ENCODE results near the gene GPATCH8. TPM values are rescaled to one million over a fixed set of nuclear protein-coding genes. Genes with fewer than 3 reads are reported as not detected.
"Not testable (repeated sequence)": the region's sequence is repeated elsewhere in the genome, so short reads cannot be mapped to it uniquely, and the experiment has no call there.

GPATCH8 gene
- total RNA-seq, 1 experiment from 2014 or later = 39.4 TPM

- BruUV-seq (replicated peaks) = no TSS peak
- intact Hi-C loops (cut with micrococcal nuclease; ENCODE audit: unreplicated experiment) = no loop called here
- POLR2A ChIA-PET (ENCODE audit: unreplicated experiment) = interaction anchor here (0.6 to 0.8 kb wide), 2 partner anchors 224 to 337 kb away, joined by 5 read pairs; no protein-coding TSS in a partner anchor
Measured at GRCh38 chr17:44523672-44523972, 20.4 kb upstream of the GPATCH8 start.

GRCh38 chr17:44522883-44523671 is 19.9 kb upstream of the GPATCH8 start:
- no peak overlapping the region for H3K4me3 ChIP-seq
- ChIA-PET POLR2A (ENCODE audit: unreplicated experiment) (interaction anchor here (0.6 to 0.8 kb wide), 4 partner anchors 13 to 337 kb away, joined by 3 to 15 read pairs (median 5); no protein-coding TSS in a partner anchor), CTCF (interaction anchor here (0.6 to 0.8 kb wide), 3 partner anchors 21 to 102 kb away, joined by 3 to 4 read pairs (median 3); no protein-coding TSS in a partner anchor)
- H3K9me2 ChIP-seq (ENCODE audit: insufficient read depth) = no peaks in the 10 kb centered on the region
- H4K20me1 ChIP-seq (ENCODE audit: insufficient read depth) = no peaks in the 10 kb centered on the region
- no peaks in the 10 kb centered on the region for H3K27me3 ChIP-seq (ENCODE audit: insufficient read depth, low read depth)
- no TSS peak for BruUV-seq (replicated peaks)
- H3K79me2 ChIP-seq (ENCODE audit: low read depth) = no peaks in the 10 kb centered on the region
- no peaks in the 10 kb centered on the region for H3K4me1 ChIP-seq (replicated peaks; ENCODE audit: insufficient read depth)
- intact Hi-C loops (cut with micrococcal nuclease; ENCODE audit: unreplicated experiment) = no loop called here
- H2AFZ ChIP-seq = peak overlapping the region; percentile 72
- peak in 1 of 2 experiments; percentile 62 for DNase-seq
- no peaks in the 10 kb centered on the region for H3K36me3 ChIP-seq (ENCODE audit: low read depth)
- H3K27ac ChIP-seq = no peak overlapping the region
- H3K9me3 ChIP-seq (ENCODE audit: insufficient read depth, low read depth) = no peaks in the 10 kb centered on the region; the same call in 1 of the 2 replicates
- no peak overlapping the region for H3K4me2 ChIP-seq
- TF ChIP-seq, protein P1, sequence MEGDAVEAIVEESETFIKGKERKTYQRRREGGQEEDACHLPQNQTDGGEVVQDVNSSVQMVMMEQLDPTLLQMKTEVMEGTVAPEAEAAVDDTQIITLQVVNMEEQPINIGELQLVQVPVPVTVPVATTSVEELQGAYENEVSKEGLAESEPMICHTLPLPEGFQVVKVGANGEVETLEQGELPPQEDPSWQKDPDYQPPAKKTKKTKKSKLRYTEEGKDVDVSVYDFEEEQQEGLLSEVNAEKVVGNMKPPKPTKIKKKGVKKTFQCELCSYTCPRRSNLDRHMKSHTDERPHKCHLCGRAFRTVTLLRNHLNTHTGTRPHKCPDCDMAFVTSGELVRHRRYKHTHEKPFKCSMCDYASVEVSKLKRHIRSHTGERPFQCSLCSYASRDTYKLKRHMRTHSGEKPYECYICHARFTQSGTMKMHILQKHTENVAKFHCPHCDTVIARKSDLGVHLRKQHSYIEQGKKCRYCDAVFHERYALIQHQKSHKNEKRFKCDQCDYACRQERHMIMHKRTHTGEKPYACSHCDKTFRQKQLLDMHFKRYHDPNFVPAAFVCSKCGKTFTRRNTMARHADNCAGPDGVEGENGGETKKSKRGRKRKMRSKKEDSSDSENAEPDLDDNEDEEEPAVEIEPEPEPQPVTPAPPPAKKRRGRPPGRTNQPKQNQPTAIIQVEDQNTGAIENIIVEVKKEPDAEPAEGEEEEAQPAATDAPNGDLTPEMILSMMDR (conservative IDR thresholded peaks at IDR 0.05) = peak; percentile 66
- TF ChIP-seq EZH2 (IDR thresholded peaks at IDR 0.05; ENCODE audit: low read depth) = no peak
- H3F3A ChIP-seq (ENCODE audit: insufficient read depth, low read depth) = no peaks in the 10 kb centered on the region

More at GRCh38 chr17:44523672-44523972, 20.4 kb upstream of the GPATCH8 start:
- Histone ChIP-seq H3K36me3 (ENCODE audit: low read depth) (no peaks in the 10 kb centered on the region), H3K9me3 (ENCODE audit: insufficient read depth, low read depth) (no peaks in the 10 kb centered on the region; the same call in 1 of the 2 replicates), H3K4me1 (replicated peaks; ENCODE audit: insufficient read depth) (no peaks in the 10 kb centered on the region), H3K27me3 (ENCODE audit: insufficient read depth, low read depth) (no peaks in the 10 kb centered on the region), H3K79me2 (ENCODE audit: low read depth) (no peaks in the 10 kb centered on the region), H2AFZ (peak overlapping the region; percentile 72), H3K9me2 (ENCODE audit: insufficient read depth) (no peaks in the 10 kb centered on the region), H3F3A (ENCODE audit: insufficient read depth, low read depth) (no peaks in the 10 kb centered on the region), H3K27ac (no peak overlapping the region), H3K4me3 (no peak overlapping the region), H3K4me2 (no peak overlapping the region), H4K20me1 (ENCODE audit: insufficient read depth) (no peaks in the 10 kb centered on the region)
- TF ChIP-seq EZH2 (IDR thresholded peaks at IDR 0.05; ENCODE audit: low read depth) = no peak
- TF ChIP-seq, protein P1 (conservative IDR thresholded peaks at IDR 0.05) = no peak
- no peak for DNase-seq
- CTCF ChIA-PET = interaction anchor here (0.6 to 0.8 kb wide), 3 partner anchors 22 to 102 kb away, joined by 3 to 4 read pairs (median 3); no protein-coding TSS in a partner anchor

DNA sequence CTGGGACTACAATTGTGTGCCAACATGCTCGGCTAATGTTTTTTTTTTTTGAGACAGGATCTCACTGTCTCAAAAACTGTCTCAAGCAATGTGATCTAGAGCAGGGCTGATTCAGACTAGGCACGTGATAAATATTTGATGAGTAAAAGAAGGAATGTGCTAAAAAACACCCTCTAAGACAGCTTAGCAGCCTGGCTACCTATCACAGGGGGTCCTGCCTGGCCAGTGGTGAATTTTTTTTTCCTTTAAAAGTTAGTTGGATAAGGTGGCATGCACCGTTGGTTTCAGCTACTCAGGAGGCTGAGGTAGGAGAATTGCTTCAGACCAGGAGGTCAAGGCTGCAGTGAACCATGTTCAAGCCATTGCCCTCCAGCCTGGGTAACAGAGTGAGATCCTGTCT is 14.8 kb upstream of the GPATCH8 start:
- H3K27ac ChIP-seq = no peak overlapping the region
- no peaks in the 10 kb centered on the region for H3K36me3 ChIP-seq (ENCODE audit: low read depth)
- no peaks in the 10 kb centered on the region for H4K20me1 ChIP-seq (ENCODE audit: insufficient read depth)
- peaks cover 4% of the 10 kb centered on the region; the same call in 1 of the 2 replicates for H3F3A ChIP-seq (ENCODE audit: insufficient read depth, low read depth)
- ChIA-PET POLR2A (ENCODE audit: unreplicated experiment) (no interaction called here), CTCF (interaction anchor here (0.7 kb wide), 1 partner anchor 10 kb away, joined by 3 read pairs; no protein-coding TSS in a partner anchor)
- DNase-seq = no peak
- H3K4me2 ChIP-seq = no peak overlapping the region
- no peaks in the 10 kb centered on the region for H3K4me1 ChIP-seq (replicated peaks; ENCODE audit: insufficient read depth)
- no TSS peak for BruUV-seq (replicated peaks)
- H3K79me2 ChIP-seq (ENCODE audit: low read depth) = no peaks in the 10 kb centered on the region
- no peak for TF ChIP-seq EZH2 (IDR thresholded peaks at IDR 0.05; ENCODE audit: low read depth)
- TF ChIP-seq, protein P1 (conservative IDR thresholded peaks at IDR 0.05) = no peak
- no peaks in the 10 kb centered on the region for H3K9me3 ChIP-seq (ENCODE audit: insufficient read depth, low read depth)
- H3K9me2 ChIP-seq (ENCODE audit: insufficient read depth) = no peaks in the 10 kb centered on the region
- H2AFZ ChIP-seq = no peak overlapping the region
- H3K27me3 ChIP-seq (ENCODE audit: insufficient read depth, low read depth) = no peaks in the 10 kb centered on the region
- intact Hi-C loops (cut with micrococcal nuclease; ENCODE audit: unreplicated experiment) = no loop called here
- no peak overlapping the region for H3K4me3 ChIP-seq

DNA sequence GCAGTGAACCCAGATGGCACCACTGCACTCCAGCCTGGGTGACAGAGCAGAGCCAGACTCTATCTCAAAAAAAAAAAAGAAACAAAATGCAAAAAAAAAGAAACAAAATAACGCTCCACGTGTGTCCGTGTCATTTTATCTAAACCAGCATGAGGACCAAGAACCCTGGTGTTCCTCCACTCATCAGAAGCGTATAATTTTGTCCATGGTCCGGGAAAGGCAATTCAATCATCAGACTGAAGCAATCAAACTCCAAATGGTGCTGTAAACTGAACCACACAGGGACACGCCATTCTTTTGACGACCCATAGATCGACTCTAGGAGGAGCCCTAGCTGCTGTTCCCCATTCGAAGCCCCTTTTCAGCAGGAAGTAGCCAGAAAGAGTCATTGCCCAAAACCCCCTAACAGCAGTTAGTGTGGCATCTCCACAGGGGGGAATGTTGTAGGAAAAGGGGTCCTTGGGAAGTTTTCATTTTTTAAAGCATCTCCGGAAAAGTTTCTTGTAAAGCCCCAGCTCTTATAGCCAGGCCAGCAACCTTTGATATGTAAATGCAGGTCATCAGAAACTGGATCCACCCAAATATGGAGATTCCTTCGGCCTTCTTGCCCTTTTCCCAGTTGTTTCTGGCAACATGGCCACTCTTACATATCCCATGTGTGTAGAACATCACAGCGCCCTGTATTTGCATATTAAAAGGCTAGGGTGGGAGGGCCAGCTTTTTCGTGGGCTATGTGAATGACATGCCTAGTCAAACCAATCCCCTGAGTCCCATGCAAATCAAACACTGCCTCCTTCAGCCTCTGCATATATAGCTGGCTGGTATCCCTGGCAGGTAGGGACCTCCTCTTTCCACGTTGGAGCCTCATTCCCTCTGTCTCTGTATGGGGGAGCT is 8.3 kb upstream of the GPATCH8 start:
- intact Hi-C loops (cut with micrococcal nuclease; ENCODE audit: unreplicated experiment); H3K9me3 ChIP-seq (ENCODE audit: insufficient read depth, low read depth); H3K9me2 ChIP-seq (ENCODE audit: insufficient read depth); BruUV-seq (replicated peaks); H4K20me1 ChIP-seq (ENCODE audit: insufficient read depth); H3K36me3 ChIP-seq (ENCODE audit: low read depth); H3K4me3 ChIP-seq; H3K79me2 ChIP-seq (ENCODE audit: low read depth); POLR2A ChIA-PET (ENCODE audit: unreplicated experiment); H3K4me1 ChIP-seq (replicated peaks; ENCODE audit: insufficient read depth); H3K27ac ChIP-seq; H3K27me3 ChIP-seq (ENCODE audit: insufficient read depth, low read depth); H2AFZ ChIP-seq: not testable (repeated sequence)
- CTCF ChIA-PET = interaction anchor here (0.6 kb wide), 2 partner anchors 65 to 81 kb away, joined by 3 to 8 read pairs; no protein-coding TSS in a partner anchor
- peaks cover 11% of the 10 kb centered on the region; the same call in 1 of the 2 replicates for H3F3A ChIP-seq (ENCODE audit: insufficient read depth, low read depth)
- H3K4me2 ChIP-seq = peak overlapping the region; percentile 24; the same call in 1 of the 2 replicates
- peak in 1 of 2 experiments; percentile 38 for DNase-seq
